ENCODE data around the gene ACOX2.

- TF ChIP-seq ARID2 (CRISPR knock-in tag; IDR thresholded peaks at IDR 0.05; ENCODE audit: borderline replicate concordance), result no peak
- TF ChIP-seq PATZ1 (CRISPR knock-in tag; IDR thresholded peaks at IDR 0.05), result no peak
- TF ChIP-seq EP300 (IDR thresholded peaks at IDR 0.05; ENCODE audit: low read depth in 2 of 2, low read length in 2 of 2), result no peak
- TF ChIP-seq EP300 (CRISPR knock-in tag; IDR thresholded peaks at IDR 0.05; ENCODE audit: borderline replicate concordance), result no peak
- no peak for TF ChIP-seq CBX5 (CRISPR knock-in tag; IDR thresholded peaks at IDR 0.05; ENCODE audit: borderline replicate concordance)
- no peak for TF ChIP-seq ZNF121 (CRISPR knock-in tag; IDR thresholded peaks at IDR 0.05)
- no peak for TF ChIP-seq CBFB (CRISPR knock-in tag; IDR thresholded peaks at IDR 0.05)
- TF ChIP-seq NFYB (CRISPR knock-in tag; IDR thresholded peaks at IDR 0.05), result no peak
- TF ChIP-seq ZNF550 (CRISPR knock-in tag; IDR thresholded peaks at IDR 0.05; ENCODE audit: borderline replicate concordance), result no peak
- no peak for TF ChIP-seq MXI1 (IDR thresholded peaks at IDR 0.05; ENCODE audit: borderline replicate concordance, low read depth, low read length)
Observed at GRCh38 chr3:58556761-58557221, 19.8 kb upstream of the ACOX2 start.
